ENCODE measurements around the gene ANXA5. TPM values are rescaled to one million over a fixed set of nuclear protein-coding genes. Genes with fewer than 3 reads are reported as not detected.
A peak's percentile ranks its signal among the peaks of the same experiment; 100 is the strongest.

The ANXA5 gene
- total RNA-seq, 1 experiment from 2014 or later: 222 TPM

DNA sequence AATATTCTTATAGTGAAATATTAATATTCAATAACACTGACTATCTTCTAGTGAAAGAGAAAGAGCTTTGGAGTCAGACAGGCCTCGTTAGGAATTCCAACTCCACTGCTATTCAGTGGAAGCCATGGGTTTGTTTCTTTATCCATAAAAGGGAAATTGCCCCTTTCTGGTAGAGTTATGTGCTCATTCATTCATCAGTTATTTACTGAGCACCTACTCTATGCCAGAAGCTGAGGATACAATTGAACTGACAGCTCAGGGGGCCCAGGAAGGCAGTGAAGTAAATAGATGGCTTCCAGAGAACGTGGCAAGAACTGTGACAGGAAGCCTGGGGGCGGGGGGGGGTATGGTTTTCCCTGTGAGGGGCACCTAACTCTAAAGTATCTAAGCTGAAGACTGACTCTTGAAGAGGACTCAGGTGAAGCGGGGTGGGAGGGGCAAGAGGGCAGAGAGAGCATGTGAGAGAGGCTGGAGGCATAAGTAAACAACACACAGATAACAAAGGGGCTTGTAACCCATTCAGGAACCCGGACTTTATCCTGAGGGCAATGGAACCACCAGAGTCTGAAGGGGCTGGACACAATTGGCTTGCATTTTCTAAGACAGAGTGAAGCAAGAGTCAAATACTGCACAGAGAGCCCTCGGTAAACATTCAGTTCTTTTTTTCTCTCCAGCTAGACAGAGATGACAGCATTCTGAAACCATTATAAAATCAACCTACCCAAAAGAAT, 20.3 kb downstream of the ANXA5 start:
- H3K36me3 ChIP-seq (ENCODE audit: control insufficient read depth, insufficient read depth, low read length): peaks cover 40% of the 10 kb centered on the region
- no peak for ATAC-seq
- DNase-seq (ENCODE audit: low read depth, low spot score): no peak
- CTCF ChIA-PET: no interaction called here
- no peak overlapping the region for H3K27ac ChIP-seq (ENCODE audit: low read length)
- intact Hi-C loops (cut with micrococcal nuclease; ENCODE audit: unreplicated experiment) (no loop called here), in situ Hi-C loops (cut with HindIII; ENCODE audit: low pct_unique_long_range_greater_than_20kb, low sequenced_read_pairs) (no loop called here)
- no peaks in the 10 kb centered on the region for H3K9me3 ChIP-seq (ENCODE audit: control insufficient read depth, insufficient read depth, low read depth, low read length)
- TF ChIP-seq TCF7L2 (IDR thresholded peaks at IDR 0.05; ENCODE audit: low read depth, low read length): no peak
- no peak for TF ChIP-seq SIN3A (IDR thresholded peaks at IDR 0.05; ENCODE audit: borderline replicate concordance, insufficient read depth, low read depth, low read length)
- TF ChIP-seq POLR2AphosphoS5 (IDR thresholded peaks at IDR 0.05; ENCODE audit: low read depth, low read length): no peak
- no peaks in the 10 kb centered on the region for H3K27me3 ChIP-seq (ENCODE audit: control insufficient read depth, insufficient read depth, low read length)
- POLR2A ChIA-PET: no interaction called here
- BruUV-seq (replicated peaks): no TSS peak
- no peak overlapping the region for H3K4me3 ChIP-seq (ENCODE audit: low read depth in 2 of 2, low read length in 2 of 2)
- no peaks in the 10 kb centered on the region for H3K4me1 ChIP-seq (ENCODE audit: control insufficient read depth, insufficient read depth, low read length)

DNA sequence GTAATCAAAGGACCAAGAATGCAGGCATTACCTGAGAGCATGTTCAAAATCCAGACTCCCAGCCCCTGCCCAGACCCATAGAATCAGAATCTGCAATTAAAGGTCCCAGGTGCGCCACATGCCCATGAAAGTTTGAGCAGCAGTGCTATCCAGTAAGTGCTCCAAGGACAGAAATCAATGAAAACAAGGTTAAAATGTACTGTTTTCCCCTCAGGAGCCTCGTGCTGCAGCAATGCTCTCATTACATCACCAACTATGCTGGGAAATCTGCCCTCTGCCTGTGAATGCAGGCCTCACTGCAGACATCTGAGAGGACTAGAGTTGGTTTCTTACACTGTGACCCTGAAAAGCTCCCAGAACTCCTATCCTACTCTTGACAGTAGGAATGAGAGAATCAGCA, 21.1 kb downstream of the ANXA5 start:
- in situ Hi-C loops (cut with HindIII; ENCODE audit: low pct_unique_long_range_greater_than_20kb, low sequenced_read_pairs): no loop called here
- intact Hi-C loops (cut with micrococcal nuclease; ENCODE audit: unreplicated experiment): no loop called here
- no peak for DNase-seq (ENCODE audit: low read depth, low spot score)
- Histone ChIP-seq H3K9me3 (ENCODE audit: control insufficient read depth, insufficient read depth, low read depth, low read length) (no peaks in the 10 kb centered on the region), H3K27me3 (ENCODE audit: control insufficient read depth, insufficient read depth, low read length) (no peaks in the 10 kb centered on the region), H3K36me3 (ENCODE audit: control insufficient read depth, insufficient read depth, low read length) (peaks cover 38% of the 10 kb centered on the region), H3K4me3 (ENCODE audit: low read depth in 2 of 2, low read length in 2 of 2) (no peak overlapping the region), H3K4me1 (ENCODE audit: control insufficient read depth, insufficient read depth, low read length) (no peaks in the 10 kb centered on the region), H3K27ac (ENCODE audit: low read length) (no peak overlapping the region)
- ChIA-PET POLR2A (no interaction called here), CTCF (no interaction called here)
- peak; percentile 48; the same call in 1 of the 2 replicates for ATAC-seq
- BruUV-seq (replicated peaks): no TSS peak
- TF ChIP-seq CTCF (IDR thresholded peaks at IDR 0.05) (peak; percentile 8; the same call in 1 of the 2 replicates), TCF7L2 (IDR thresholded peaks at IDR 0.05; ENCODE audit: low read depth, low read length) (no peak), SIN3A (IDR thresholded peaks at IDR 0.05; ENCODE audit: borderline replicate concordance, insufficient read depth, low read depth, low read length) (no peak)
- TF ChIP-seq, protein P1, sequence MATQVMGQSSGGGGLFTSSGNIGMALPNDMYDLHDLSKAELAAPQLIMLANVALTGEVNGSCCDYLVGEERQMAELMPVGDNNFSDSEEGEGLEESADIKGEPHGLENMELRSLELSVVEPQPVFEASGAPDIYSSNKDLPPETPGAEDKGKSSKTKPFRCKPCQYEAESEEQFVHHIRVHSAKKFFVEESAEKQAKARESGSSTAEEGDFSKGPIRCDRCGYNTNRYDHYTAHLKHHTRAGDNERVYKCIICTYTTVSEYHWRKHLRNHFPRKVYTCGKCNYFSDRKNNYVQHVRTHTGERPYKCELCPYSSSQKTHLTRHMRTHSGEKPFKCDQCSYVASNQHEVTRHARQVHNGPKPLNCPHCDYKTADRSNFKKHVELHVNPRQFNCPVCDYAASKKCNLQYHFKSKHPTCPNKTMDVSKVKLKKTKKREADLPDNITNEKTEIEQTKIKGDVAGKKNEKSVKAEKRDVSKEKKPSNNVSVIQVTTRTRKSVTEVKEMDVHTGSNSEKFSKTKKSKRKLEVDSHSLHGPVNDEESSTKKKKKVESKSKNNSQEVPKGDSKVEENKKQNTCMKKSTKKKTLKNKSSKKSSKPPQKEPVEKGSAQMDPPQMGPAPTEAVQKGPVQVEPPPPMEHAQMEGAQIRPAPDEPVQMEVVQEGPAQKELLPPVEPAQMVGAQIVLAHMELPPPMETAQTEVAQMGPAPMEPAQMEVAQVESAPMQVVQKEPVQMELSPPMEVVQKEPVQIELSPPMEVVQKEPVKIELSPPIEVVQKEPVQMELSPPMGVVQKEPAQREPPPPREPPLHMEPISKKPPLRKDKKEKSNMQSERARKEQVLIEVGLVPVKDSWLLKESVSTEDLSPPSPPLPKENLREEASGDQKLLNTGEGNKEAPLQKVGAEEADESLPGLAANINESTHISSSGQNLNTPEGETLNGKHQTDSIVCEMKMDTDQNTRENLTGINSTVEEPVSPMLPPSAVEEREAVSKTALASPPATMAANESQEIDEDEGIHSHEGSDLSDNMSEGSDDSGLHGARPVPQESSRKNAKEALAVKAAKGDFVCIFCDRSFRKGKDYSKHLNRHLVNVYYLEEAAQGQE (IDR thresholded peaks at IDR 0.05; ENCODE audit: insufficient read depth in 1 of 2, low read depth in 2 of 2, low read length in 1 of 2): no peak

GRCh38 chr4:121674696-121675095, 22.1 kb downstream of the ANXA5 start:
- ATAC-seq: no peak
- ChIA-PET POLR2A (no interaction called here), CTCF (no interaction called here)
- H3K4me3 ChIP-seq (ENCODE audit: low read depth in 2 of 2, low read length in 2 of 2): no peak overlapping the region
- H3K36me3 ChIP-seq (ENCODE audit: control insufficient read depth, insufficient read depth, low read length): peaks cover 39% of the 10 kb centered on the region
- no peak overlapping the region for H3K27ac ChIP-seq (ENCODE audit: low read length)
- TF ChIP-seq, protein P1 (IDR thresholded peaks at IDR 0.05; ENCODE audit: insufficient read depth in 1 of 2, low read depth in 2 of 2, low read length in 1 of 2): no peak
- TF ChIP-seq SIN3A (IDR thresholded peaks at IDR 0.05; ENCODE audit: borderline replicate concordance, insufficient read depth, low read depth, low read length) (no peak), POLR2AphosphoS5 (IDR thresholded peaks at IDR 0.05; ENCODE audit: low read depth, low read length) (no peak), TCF7L2 (IDR thresholded peaks at IDR 0.05; ENCODE audit: low read depth, low read length) (no peak), CTCF (IDR thresholded peaks at IDR 0.05) (no peak)
- H3K9me3 ChIP-seq (ENCODE audit: control insufficient read depth, insufficient read depth, low read depth, low read length): no peaks in the 10 kb centered on the region
- in situ Hi-C loops (cut with HindIII; ENCODE audit: low pct_unique_long_range_greater_than_20kb, low sequenced_read_pairs) (no loop called here), intact Hi-C loops (cut with micrococcal nuclease; ENCODE audit: unreplicated experiment) (no loop called here)
- BruUV-seq (replicated peaks): no TSS peak
- no peaks in the 10 kb centered on the region for H3K4me1 ChIP-seq (ENCODE audit: control insufficient read depth, insufficient read depth, low read length)
- no peaks in the 10 kb centered on the region for H3K27me3 ChIP-seq (ENCODE audit: control insufficient read depth, insufficient read depth, low read length)
- DNase-seq (ENCODE audit: low read depth, low spot score): no peak
